GM18511 (cell line): ENCODE results near the gene MLXIP.
"Not testable (repeated sequence)": the region's sequence is repeated elsewhere in the genome, so short reads cannot be mapped to it uniquely, and the experiment has no call there.

Source experiments
- ATAC-seq: cut with Tn5 transposase; IDR thresholded peaks from one replicate; pipeline ENCODE4 v1.9.1; 2021; ENCODE audit warnings: mild to moderate bottlenecking, moderate library complexity; ENCODE audit not compliant: unreplicated experiment

The MLXIP gene

DNA sequence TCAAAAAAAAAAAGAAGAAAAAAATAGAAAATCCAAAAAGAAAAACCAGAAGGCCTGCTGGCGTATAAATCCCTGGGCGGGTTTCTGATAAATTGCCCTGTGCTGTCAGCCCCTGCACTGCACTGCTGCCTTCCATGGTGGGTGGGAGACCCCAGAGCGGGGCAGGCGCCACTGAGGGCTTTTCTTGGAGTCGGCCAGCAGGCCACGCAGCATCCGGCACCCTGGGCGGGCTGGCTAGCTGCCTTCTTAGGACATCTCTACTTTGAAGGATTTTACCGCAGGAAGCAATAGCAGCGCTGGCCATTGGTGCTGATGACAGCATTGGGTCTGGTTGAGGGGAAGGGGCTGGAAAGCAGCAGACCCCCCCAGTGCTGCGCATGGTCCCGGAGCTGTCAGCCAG lies 66.3 kb downstream of the MLXIP start:
- ATAC-seq: no peak

DNA sequence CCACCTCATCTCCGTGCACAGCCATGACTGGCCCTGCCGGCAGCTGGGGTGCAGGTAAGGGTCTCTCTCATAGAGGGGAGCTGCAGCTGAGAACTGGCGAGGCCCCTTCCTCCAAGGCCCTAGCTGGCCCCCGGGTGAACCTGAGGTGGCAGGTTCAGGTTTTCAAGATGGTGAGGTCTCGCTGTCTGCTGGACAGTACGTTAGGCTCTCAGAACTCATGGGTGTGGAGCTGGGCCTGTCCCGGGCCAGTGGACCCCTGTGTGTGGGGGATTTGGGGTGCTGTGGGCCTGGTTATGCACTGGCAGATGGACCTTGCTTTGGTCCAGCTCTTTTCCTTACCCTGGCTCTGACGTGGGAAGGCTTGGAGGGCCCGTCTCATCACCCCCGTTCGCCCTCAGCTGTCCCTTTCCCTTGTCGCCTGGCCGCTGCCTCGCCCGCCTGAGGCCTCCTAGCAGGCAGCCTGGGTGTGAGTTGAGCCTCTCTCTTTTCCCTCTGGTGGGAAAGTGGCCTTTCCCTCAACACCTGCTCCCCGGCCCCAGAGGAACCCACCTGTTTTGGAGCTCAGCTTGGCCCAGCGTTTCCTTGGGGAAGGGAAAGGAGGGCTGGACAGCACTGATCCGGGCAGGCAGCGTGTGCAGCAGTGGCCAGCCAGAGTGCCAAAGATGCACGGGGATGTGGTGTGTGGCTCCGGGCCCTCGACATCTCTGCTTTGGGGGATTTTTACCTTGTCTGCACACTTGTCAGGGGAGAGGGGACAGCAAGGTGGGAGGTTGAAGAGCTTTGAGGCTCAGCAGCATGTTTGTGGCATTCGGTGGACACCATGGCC lies 67.2 kb downstream of the MLXIP start:
- no peak for ATAC-seq

DNA sequence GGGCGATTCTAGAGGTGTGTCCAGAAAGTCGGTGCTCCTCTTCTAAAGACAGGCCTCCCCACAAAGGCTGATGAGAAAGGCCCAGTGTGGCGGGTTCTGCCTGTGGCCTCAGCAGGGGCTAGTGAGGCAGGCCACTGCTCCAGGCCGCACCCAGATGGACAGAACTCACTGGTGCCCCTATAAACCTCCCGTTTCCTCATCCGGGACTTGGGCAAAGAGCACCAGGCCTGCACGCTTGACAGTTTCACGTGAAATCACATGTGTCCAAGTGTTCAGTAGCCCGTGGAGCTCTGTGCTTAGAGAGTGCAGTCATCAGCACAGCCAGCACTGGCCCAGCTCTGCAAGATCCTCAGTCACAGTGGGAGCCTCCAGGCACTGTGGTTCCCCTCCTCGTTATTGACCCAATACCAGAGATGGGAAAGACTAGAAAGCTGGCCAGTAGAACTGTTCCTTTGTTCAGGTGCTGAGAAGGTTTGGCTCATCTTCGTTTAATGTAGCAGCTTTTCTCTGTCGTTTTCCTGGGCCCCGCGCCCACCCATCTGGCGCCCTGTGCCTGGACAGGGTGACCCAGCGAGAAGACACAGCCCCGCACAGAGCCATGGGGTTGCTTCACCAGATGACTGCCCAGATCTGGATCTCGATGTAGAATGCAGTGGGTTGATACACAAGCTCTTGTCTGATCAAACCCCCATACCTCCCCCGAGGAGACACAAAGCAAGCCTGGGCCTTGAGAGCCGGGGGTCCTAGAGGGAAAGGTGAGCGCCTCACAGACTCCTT lies 69.1 kb downstream of the MLXIP start:
- no peak for ATAC-seq

DNA sequence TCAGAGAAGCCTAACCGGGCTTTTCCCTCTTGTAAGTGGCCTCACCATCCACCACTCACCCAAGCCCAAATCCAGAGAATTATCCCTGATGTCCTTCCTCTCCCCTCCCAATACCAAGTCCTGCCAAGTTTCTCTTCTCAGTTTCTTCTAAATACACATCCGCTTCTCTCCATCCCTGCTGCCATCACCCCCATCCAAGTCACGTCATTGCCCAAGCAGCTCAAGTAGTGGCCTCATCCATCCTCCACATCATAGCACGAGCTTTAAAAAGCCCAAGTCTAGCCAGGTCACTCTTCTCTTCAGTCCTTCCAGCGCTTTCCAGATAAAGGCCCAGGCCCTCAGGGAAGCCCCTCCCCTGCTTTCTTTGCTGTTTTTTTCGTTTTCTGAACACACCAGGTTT lies 70.1 kb downstream of the MLXIP start:
- ATAC-seq: no peak

DNA sequence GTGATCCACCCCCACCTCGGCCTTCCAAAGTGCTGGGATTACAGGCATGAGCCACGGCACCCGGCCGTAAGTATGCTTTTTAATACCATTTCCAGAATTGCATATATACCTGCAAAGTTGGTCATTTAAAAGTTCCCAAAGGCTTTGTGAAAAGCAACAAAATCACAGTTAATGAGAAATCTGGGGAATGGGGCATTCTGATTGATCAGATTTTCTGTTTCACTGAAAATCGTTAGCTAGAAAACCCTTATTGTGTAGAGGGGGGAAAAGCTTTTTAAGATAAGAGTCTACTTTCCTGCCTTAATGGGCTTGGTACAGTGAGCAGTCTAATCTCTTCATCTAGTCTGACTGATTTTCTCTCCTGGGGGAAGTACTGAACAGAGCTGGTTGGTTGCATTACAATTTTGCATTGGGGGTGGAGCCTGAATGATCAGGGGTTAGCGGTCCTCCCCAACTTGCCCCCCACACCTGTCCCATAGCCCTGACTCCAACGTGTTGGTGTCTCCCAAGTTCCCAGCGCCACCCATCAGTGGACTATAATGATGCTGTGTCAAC lies 71.6 kb downstream of the MLXIP start:
- ATAC-seq: no peak

DNA sequence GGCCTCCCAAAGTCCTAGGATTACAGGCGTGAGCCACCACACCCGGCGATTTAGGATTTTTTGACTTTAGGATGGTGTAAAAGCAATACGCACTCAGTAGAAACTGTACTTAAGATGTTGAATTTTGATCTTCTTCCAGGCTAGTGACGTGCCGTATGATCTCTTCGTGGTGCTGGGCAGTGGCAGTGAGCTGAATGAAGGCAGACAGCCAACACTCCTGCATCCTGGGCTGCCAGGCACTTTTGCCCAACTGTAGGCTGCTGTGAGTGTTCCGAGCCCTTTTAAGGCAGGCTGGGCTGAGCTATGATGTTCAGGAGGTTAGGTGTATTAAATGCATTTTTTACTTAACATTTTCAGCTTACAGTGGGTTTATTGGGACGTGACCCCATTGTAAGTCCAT lies 74.2 kb downstream of the MLXIP start:
- ATAC-seq: no peak

DNA sequence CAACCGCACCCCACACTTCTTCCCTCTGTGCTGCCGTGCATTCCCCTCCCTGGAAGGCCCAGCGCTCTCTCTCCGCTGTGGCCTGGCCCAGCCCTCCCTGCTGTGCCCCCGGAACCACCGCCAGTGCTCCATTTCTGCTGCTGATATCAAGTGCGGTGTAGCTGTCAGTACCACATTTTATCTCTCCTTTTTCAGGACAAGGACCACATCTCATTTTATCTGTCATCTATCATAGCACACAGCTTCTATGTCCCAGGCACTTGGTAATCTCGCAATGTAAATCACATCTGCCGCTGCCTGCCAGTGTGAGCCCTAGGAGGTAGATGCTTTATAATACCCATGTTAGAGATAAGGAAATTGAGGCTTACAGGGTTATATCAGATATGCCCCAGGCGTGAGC lies 77.1 kb downstream of the MLXIP start:
- no peak for ATAC-seq

DNA sequence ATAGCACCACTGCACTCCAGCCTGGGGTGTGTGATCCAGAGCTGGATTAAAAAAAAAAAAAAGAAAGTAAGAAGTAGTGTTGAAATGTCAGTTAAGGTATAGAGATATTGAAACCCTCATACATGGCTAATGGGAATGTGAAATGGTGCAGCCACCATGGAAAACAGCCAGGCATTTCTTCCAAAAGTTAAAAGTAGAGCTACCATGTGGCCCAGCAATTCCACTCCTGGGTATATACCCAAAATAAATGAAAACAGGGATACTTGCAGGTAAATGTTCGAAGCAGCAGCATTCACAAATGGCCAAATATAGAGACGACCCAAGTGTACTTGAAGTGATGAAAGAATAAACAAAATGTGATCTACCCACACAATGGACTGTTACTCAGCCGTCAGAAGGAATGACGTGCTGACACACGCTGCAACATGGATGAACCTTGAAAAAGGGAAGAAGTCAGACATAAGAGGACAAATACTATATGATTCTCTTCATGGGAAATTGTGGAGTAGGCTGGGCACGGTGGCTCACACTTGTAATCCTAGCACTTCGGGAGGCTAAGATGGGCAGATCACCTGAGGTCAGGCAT lies 80.2 kb downstream of the MLXIP start:
- no peak for ATAC-seq

DNA sequence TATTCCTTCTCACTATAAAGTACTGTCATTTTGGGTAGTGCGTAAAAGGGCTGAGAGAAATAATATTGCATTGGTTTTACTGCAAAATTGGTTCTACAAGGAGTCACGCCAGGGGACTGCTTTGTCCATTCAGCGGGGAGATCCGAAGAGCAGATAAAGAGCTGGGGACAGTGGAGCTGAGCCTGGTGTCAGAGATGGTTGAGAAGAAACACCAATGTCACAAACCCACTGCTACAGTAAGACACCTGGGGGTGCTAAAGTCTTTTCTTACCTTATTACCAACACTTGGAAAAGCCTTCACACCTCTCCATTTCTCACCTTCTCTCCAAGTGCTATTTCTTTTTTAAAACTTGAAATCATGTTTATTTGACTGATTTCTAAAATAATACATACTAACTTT lies 81.3 kb downstream of the MLXIP start:
- no peak for ATAC-seq

DNA sequence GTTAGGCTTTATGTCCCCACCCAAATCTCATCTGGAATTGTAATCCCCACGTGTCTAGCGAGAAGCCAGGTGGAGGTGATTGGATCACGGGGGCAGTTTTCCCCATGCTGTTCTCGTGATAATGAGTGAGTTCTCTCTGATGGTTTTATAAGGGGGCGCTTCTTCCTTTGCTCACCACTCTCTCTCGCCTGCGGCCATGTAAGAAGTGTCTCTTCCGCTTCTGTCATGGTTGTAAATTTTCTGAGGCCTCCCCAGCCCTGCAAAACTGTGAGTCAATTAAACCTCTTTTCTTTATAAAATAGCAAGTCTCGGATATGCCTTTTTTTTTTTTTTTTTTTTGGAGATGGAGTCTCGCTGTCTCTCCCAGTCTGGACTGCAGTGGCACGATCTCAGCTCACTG lies 82.2 kb downstream of the MLXIP start:
- no peak for ATAC-seq

DNA sequence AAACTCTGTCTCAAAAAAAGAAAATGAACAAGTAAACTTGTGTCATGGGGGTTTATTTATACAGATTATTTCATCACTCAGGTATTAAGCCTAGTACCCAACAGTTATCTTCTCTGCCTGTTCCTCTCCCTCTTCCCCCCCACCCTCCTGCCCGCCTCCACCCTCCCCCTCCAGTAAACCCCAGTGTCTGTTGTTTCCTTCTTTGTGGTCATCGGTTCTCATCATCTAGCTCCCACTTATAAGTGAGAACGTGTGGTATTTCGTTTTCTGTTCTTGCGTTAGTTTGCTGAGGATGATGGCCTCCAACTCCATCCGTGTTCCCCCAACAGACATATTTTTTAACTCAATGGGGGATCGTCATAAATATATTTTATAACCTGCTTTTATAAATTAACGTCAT lies 83.1 kb downstream of the MLXIP start:
- no peak for ATAC-seq

DNA sequence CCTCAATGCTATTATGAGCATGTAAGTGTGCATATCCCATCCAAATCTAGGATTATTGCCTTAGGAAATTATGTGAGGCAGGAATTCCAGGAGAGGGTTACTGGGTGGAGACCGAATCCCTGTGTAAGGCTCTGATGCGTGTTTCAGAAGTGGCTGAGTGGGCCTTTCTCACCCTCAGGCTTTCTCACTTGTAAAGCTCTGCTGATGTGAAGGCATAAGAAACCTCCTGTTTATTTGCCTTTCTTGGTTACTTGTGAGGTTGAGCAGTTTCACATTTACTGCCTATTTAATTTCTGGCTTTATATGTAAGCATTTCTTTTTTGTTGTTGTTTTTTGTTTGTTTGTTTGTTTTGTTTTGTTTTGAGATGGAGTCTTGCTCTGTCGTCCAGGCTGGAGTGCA lies 84.4 kb downstream of the MLXIP start:
- no peak for ATAC-seq

DNA sequence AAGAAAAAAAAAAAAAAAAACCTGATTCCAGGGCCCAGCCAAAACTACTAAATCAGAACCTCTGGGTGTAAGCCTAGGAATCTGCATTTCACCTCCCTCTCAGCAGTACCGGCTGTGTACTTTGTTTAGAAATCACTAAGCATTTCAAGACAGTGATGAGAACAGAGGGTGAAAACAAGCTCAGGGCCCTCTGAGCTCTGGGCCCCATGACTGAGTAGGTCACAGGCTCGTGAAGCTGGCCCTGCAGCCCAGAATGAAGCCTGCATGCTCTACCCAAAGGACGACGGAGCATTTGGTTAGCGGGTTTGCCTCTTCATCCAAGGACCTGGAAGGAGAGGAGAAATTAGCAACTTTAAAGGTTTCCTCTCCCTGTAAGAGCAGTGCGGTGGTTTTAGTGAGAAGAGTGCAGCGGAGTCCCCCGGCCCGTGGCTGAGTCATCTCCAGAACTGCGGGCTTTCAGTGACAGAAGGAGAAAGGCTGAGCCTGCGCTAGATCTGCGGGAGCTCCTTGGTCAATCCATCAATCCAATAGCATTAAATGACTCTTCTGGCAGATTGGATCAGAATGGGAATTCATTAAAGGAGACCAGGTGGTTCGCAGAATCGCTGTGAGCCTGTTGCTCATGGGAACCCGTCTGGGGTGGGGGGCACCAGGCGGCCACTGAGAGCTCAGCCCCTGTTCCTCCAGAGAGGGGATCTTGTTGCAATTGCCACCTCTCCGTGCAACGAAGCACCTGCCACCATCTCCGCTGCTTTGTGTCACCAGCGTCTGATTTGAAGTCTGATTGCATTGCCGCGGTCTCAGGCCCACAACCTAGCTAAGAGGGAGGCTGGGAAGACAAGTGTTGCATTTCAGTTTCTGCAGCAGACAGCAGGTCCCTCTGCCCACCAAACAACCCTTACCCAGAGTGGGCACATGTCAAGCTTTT lies 88.1 kb downstream of the MLXIP start:
- ATAC-seq: no peak

DNA sequence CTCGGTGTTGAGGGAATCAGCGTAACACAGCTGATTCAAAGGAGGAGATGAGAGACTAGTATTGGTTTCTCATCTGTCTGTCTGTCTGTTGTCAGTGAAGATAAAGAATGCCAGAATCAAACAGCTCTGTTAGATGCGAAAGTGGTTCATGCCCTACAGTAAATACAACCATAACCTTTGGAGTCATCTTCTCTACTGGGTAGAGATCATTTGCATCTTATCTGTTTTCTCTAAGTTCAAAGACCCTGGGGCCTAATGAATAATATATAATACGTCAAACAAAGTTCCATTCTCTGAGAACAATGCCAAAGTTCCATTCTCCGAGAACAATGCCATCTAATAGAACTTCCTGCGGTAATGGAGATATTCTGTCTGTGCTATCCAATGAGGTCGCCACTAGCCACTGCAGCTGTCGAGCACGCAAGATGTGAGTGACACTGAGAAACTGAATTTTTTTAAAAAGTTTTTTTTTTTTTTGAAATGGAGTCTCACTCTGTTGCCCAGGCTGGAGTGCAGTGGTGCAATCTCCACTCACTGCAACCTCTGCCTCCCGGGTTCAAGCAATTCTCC lies 88.9 kb downstream of the MLXIP start:
- ATAC-seq: no peak

DNA sequence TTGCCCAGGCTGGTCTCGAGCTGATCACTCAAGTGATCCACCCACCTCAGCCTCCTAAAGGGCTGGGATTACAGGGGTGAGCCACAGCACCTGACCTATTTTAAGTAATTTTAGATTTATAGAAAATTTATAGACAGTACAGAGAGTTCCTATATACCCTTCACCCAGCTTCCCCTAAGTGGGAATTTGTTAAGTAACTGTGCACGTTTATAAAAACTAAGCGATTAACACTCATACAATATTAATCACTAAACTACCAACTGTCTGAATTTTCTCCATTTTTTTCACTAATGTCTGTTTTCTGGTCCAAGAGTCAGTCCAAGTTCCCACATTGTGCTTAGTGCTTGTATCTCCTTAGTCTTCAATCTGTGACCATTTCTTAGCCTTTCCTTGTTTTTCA lies 89.9 kb downstream of the MLXIP start:
- no peak for ATAC-seq

DNA sequence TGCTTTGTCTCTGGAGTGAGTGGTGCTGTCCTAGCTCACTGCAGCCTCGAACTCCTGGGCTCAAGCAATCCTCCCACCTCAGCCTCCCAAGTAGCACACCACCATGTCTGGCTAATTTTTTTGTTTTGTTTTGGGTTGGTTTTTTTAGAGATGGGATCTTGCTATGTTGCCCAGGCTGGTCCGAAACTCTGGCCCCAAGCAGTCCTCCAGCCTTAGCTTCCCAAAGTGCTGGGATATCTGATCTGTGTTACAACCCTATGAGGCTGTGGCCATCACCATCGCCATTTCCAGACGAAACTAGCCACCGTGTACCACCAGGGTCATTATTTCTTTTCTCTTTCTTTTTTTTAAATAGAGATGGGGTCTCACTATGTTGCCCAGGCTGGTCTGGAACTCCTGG lies 92.8 kb downstream of the MLXIP start:
- ATAC-seq: no peak

DNA sequence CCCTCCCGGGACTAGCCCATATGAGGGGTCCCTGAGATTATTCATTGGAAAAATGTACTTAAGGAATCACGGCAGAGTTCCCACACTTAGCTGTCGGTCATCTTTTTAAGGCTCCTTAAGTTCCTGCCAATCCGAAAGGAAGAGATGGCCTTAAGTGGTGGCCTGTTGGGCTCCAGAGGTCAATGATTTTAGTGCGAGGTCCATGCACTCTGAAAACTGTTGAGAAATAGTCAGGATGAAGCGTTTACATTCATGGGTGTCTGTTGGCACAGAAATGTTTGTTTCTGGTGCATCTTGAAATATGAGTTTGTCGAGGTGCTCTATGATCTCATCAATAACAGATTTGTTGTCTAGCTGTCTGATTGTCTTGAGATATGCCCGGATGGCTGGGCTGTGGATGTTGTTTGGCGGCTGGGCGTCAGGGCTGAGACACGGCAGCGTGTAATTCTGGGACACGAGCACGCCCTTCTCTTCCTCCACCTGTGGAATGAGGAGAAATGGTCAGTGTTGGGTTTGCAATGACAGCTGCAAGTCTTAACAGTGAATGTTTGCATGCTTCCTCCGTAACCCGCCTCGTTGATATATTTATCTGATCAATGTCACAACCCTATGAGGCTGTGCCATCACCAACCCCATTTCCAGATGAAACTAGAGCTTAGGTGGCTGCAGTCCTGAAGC lies 93.8 kb downstream of the MLXIP start:
- ATAC-seq: no peak

DNA sequence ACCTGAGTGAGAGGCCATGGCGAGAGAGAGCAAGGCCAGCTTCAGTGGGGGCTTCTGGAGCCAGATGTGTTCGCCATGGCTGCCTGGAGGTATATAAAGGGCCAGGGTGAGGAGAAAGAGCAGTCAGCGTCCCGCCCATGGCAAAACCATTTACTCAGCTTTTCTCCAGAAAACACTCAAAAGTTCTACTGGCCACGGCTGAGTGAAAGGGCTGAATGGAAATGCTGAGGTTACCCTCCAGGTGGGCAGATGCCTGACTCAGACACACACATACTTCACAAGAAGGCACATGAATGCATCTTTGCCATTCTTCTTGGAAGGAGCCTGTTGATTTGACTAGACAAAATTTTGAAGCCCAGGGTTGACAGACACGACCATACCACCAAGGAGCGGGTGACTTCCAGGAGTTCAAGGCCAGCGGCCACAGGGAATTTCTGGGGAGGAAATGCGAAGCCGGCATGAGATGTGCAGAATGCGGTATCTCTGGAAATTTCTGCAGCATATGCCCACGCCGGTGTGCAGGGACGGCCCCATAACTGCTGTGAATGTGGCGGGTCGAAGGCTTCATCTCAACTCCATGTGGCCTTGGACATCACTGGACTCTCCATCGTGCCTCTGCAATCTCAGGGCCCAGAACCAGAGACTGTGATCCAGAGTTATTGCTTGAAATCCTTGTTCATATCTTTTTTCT lies 95.7 kb downstream of the MLXIP start, which contains the start of gene IL31:
Gene IL31 (minus strand): TSS at position 67 of the 691 bp plus-strand sequence. CDS start 49 bp downstream, at position 18.
- no peak for ATAC-seq

DNA sequence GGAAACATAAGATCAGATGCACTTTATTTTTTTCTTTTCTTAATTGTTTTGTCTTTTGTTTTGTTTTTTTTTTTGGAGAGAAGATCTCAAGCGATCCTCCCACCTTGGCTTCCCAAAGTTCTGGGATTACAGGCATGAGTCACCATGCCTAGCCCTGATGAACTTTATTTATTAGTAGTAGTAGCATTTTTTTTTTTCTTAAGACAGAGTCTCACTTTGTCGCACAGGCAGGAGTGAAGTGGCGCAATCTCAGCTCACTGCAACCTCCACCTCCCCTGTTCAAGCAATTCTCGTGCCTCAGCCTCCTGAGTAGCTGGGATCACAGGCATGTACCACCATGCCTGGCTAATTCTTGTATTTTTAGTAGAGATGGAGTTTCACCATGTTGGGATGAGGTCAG lies 97.9 kb downstream of the MLXIP start:
- not testable (repeated sequence) for ATAC-seq
